NCI-H1092 treated with DMSO at 0.1 percent for 48 hours (cell line): Measurements from ENCODE around the gene ELOVL2.
"Not testable (repeated sequence)": the region's sequence is repeated elsewhere in the genome, so short reads cannot be mapped to it uniquely, and the experiment has no call there.

Source experiments
- DNase-seq: peaks from one replicate; lab custom pipeline; 2025; lab: John Stamatoyannopoulos, UW

The ELOVL2 gene, protein sequence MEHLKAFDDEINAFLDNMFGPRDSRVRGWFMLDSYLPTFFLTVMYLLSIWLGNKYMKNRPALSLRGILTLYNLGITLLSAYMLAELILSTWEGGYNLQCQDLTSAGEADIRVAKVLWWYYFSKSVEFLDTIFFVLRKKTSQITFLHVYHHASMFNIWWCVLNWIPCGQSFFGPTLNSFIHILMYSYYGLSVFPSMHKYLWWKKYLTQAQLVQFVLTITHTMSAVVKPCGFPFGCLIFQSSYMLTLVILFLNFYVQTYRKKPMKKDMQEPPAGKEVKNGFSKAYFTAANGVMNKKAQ

DNA sequence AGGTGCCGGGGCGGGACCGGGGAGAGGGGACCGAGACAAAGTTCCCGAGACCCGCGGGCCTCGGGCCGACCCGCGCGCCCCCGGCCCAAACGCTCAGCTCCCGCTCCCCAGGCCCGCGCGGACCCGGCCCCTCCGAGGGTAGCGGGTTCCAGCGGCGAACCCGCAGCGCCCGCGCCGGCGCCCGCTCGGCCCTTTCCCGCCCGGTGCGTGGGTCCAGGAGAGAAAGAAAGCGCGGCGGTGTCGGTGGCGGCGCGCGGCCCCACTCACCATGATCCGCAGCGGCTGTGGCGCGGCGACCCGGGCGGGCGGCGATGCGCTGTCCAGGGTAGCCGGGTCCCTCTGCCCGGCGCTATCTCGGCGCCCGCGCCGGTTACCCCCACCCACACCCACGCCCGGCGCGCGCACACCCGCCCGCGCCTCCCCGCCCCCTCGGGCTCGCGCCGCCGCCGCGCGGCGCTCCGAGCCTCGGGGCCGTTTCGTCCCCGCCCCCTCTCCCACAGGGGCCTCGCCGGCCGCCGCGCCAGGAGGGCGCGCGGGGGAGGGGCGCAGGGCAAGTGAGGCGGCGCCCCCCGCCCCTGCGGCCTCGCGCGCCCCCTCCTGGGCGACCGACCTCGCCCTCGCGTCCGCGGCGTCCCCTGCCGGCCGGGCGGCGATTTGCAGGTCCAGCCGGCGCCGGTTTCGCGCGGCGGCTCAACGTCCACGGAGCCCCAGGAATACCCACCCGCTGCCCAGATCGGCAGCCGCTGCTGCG is at the start of gene ELOVL2:
ELOVL2 (minus strand) TSS at position 345 of the 751 bp plus-strand sequence; CDS start at position 270, 75 bp downstream.
- no peak for DNase-seq

DNA sequence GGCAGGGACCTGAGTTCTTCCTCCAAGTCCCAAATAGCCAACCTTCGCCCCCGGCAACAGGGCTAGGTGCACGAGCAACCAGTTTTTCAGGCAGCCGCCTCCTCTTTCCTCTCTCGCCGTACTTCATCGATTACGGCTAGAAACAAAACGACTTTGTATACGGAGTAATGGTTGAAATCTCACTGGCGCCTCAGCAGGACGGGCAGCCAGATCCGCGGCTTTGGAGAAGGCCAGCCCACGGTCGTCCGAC is 49.2 kb upstream of the ELOVL2 start:
- DNase-seq: no peak

GRCh38 chr6:11092668-11093375 is 48.7 kb upstream of the ELOVL2 start:
- DNase-seq: no peak

- DNase-seq: not testable (repeated sequence)
Observed at GRCh38 chr6:11091141-11091540, 47.0 kb upstream of the ELOVL2 start.

GRCh38 chr6:11089695-11090094 is 45.6 kb upstream of the ELOVL2 start:
- DNase-seq: no peak

DNA sequence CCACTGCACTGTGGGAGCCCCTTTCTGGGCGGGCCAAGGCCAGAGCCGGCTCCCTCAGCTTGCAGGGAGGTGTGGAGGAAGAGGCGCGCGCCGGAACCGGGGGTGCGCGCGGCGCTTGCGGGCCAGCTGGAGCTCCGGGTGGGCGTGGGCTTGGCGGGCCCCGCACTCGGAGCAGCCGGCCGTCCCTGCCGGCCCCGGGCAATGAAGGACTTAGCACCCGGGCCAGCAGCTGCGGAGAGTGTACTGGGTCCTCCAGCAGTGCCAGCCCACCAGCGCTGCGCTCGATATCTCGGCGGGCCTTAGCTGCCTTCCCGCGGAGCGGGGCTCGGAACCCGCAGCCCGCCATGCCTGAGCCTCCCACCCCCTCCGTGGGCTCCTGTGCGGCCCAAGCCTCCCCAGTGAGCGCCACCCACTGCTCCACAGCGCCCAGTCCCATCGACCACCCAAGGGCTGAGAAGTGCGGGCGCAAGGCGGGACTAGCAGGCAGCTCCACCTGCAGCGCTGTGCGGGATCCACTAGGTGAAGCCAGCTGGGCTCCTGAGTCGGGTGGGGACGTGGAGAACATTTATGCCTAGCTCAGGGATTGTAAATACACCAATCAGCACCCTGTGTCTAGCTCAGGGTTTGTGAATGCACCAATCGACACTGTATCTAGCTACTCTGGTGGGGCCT is 43.2 kb upstream of the ELOVL2 start:
- DNase-seq: not testable (repeated sequence)

GRCh38 chr6:11085758-11086435 is 41.8 kb upstream of the ELOVL2 start:
- DNase-seq: no peak

- DNase-seq: no peak
Observed at GRCh38 chr6:11083956-11084355, 39.9 kb upstream of the ELOVL2 start.

DNA sequence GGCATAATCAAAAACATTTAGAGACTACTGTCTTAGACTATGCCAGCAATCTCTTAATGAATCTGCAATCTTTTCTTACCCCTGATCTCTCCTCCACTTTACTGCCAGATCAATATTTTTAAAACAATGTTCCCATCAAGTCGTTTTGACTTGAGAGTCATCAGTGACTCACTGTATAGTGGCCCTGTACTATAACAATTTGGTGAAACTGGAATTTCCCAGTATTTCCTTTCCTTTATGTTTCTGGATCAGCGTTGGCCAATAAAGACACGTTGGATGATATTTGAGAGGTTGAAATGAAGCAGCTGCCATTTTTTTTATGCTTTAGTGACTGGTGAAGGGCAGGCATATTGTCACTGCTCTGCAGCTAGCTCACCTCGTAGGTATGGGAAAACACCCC is 39.4 kb upstream of the ELOVL2 start:
- no peak for DNase-seq

- no peak for DNase-seq
Observed at GRCh38 chr6:11080296-11080695, 36.2 kb upstream of the ELOVL2 start.

DNA sequence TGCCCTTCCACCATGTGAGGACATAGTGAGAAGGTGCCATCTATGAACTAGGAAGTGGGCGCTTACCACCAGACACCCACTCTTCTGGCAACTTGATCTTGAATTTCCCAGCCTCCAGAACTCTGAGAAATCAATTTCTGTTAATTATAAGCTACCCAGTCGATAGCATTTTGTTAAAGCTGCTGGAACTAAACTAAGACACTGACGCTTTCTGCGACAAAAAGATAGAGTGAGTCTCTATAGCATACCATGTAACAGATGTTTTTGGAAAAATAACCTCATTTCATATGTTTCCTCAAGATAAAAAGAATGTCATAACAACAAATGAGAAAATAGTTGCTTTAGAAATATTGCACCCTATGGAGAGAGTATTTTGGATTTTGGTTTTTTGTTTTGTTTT is 34.2 kb upstream of the ELOVL2 start:
- no peak for DNase-seq

GRCh38 chr6:11076540-11076939 is 32.4 kb upstream of the ELOVL2 start:
- DNase-seq: no peak

- no peak for DNase-seq
Observed at GRCh38 chr6:11072101-11072500, 28.0 kb upstream of the ELOVL2 start.

DNA sequence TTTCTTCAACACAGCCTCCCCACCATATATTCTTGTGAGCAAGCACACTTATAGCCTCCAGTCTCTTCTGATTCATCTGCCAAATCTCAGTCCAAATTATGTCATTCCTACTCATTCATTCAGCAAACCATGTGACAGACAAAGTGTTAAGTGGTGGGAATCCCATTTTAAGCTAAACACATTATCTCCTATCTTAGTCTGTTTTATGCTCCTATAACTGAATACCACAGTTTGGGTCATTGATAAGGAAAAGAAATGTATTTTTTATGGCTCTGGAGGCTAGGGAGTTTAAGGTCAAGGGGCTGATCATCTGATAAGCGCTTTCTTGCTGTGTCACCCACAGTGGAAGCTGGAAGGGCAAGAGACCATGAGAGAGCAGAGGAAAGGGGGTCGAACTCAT is 25.7 kb upstream of the ELOVL2 start:
- DNase-seq: no peak

- DNase-seq: peak; percentile 1
Observed at GRCh38 chr6:11067348-11067747, 23.2 kb upstream of the ELOVL2 start.

- DNase-seq: no peak
Observed at GRCh38 chr6:11066505-11067347, 22.6 kb upstream of the ELOVL2 start.

DNA sequence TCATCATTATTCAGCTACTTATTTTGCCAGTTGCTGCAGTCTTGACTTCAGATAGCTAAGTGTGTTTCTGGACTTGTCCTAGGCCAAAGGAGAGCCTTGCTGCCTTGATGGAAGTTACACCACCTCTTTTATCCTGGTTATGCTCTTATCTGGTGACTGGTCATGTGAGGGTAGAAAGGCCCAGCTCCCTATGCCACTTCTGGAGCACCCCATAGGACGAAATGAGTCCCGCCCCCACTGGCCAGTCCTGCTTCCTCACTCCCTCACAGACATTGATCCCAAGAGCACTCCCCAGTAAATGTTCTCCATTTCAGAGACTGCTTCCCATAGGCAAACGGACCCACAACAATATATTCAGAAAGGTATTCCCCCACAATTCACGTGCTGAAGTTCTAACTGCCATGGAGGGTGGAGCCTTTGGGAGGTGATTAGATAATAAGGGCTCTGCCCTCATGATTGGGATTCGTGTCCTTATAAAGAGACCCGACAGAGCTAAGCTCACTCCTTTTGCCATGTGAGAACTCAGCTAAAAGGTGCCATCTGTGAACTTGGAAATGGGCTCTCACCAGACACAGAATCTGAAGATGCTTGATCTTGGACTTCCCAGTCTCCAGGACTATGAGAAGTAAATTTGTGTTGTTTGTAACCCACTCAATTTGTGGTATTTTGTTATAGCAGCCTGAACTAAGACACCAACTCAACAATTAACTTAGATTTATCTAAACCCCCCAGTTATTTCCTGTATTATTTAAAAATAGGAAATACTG is 21.5 kb upstream of the ELOVL2 start:
- DNase-seq: no peak

DNA sequence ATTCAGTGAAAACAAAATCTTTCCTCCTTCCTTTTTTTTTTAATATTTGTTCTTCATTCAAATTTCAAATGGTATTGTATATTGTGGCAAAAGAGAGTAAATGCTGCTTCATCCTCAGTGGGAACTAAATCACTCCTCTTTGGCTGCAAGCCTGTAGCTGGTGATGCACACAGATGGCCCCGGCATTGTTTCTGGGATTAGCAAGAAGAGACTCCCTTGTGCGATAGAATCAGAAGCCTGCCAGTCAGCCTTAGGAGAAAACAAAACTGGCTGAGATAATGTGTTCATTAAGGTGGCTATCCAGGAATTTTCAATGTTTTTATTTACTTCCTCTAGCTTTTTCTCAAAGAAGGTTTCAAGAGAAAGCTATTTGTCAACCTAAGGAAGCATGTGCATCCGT is 20.7 kb upstream of the ELOVL2 start:
- no peak for DNase-seq

DNA sequence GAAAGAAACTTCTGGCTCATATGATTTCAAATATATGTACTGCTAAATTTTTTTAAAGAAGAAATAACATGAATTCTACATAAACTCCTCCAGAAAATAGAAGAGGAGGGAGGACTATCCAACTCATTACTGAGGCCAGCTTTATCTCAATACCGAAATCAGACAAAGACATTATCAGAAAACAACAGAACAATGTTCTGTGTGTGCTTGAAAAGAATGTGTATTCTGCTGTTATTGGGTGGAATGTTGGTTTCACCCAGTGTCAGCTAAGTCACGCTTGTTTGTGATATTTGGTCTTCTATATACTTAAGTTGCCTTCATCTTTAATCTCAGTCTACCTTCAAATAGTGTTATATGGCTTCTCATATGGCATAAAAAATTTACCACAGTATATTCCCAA is 18.6 kb upstream of the ELOVL2 start:
- no peak for DNase-seq

GRCh38 chr6:11062083-11062482 is 18.0 kb upstream of the ELOVL2 start:
- no peak for DNase-seq
